Lower lobe of right lung (tissue), 2 donors: Measurements from ENCODE around the gene VSTM2B. TPM values are rescaled to one million over a fixed set of nuclear protein-coding genes. Genes with fewer than 3 reads are reported as not detected.

ENCODE experiments used
- ATAC-seq, 2 donors: fragments of 200-7000 bp; cut with Tn5 transposase; one replicate each; pipeline ENCODE4 v1.9.1; 2020 to 2022; ENCODE audit warnings: mild to moderate bottlenecking in 2 of 2, moderate library complexity in 2 of 2
- DNase-seq: peaks from one replicate; pipeline ENCODE4 v3.0.0-alpha.2; 2020
- H3K27ac ChIP-seq: fragments of 200-600 bp; one replicate; pipeline ENCODE4 v1.8.0; 2022
- H3K27me3 ChIP-seq: fragments of 200-600 bp; one replicate; pipeline ENCODE4 v1.8.0; 2022; ENCODE audit warnings: low read depth
- H3K36me3 ChIP-seq: fragments of 200-600 bp; one replicate; pipeline ENCODE4 v1.8.0; 2022; ENCODE audit warnings: mild to moderate bottlenecking
- H3K4me1 ChIP-seq: fragments of 200-600 bp; one replicate; pipeline ENCODE4 v1.8.0; 2022
- H3K4me3 ChIP-seq: fragments of 200-600 bp; one replicate; pipeline ENCODE4 v1.8.0; 2022; ENCODE audit warnings: mild to moderate bottlenecking
- H3K9me3 ChIP-seq: fragments of 200-600 bp; one replicate; pipeline ENCODE4 v1.8.0; 2022
- CTCF ChIP-seq: fragments of 200-600 bp; IDR thresholded peaks from one replicate; pipeline ENCODE4 v1.8.0; 2022; ENCODE audit warnings: antibody characterized with exemption, mild to moderate bottlenecking
- intact Hi-C: fragments of 100-400 bp; cut with DNase I; formaldehyde crosslinking; loops from one replicate; pipeline ENCODE4 v1.11.0; 2022
- total RNA-seq: library from RNA; stranded (reverse); fragmentation: NEBNext Ultra II Directional; extraction: Animal tissue kit (Norgen Biotek cat#: 25700); gene quantifications from one replicate; pipeline ENCODE4 v1.2.1, GENCODE V29; 2021
- donor health status: DM: no; HTN: yes; CAD: no; lungs with severe emphysema.

The VSTM2B gene
- total RNA-seq, 1 donor from 2014 or later, result not detected

GRCh38 chr19:29502581-29502850 is 23.3 kb upstream of the VSTM2B start:
- Histone ChIP-seq H3K27me3 (peaks cover 3% of the 10 kb centered on the region), H3K36me3 (no peaks in the 10 kb centered on the region), H3K4me1 (no peaks in the 10 kb centered on the region), H3K9me3 (no peaks in the 10 kb centered on the region), H3K4me3 (no peak overlapping the region), H3K27ac (no peak overlapping the region)
- no peak for DNase-seq
- no peak for ATAC-seq
- TF ChIP-seq CTCF, result no peak
- intact Hi-C loops, result no loop called here

- Histone ChIP-seq H3K9me3 (no peaks in the 10 kb centered on the region), H3K4me1 (no peaks in the 10 kb centered on the region), H3K36me3 (no peaks in the 10 kb centered on the region), H3K27ac (no peak overlapping the region), H3K4me3 (no peak overlapping the region), H3K27me3 (peaks cover 3% of the 10 kb centered on the region)
- no peak for TF ChIP-seq CTCF
- ATAC-seq, result no peak
- intact Hi-C loops, result no loop called here
- peak; percentile 6 for DNase-seq
Observed at GRCh38 chr19:29503140-29503758, 22.5 kb upstream of the VSTM2B start.

- peaks cover 3% of the 10 kb centered on the region for H3K27me3 ChIP-seq
- H3K36me3 ChIP-seq, result no peaks in the 10 kb centered on the region
- no peaks in the 10 kb centered on the region for H3K9me3 ChIP-seq
- H3K4me1 ChIP-seq, result no peaks in the 10 kb centered on the region
- ATAC-seq (no peak), DNase-seq (peak; percentile 21)
- no peak overlapping the region for H3K27ac ChIP-seq
- intact Hi-C loops, result no loop called here
- TF ChIP-seq CTCF, result no peak
- no peak overlapping the region for H3K4me3 ChIP-seq
Observed at GRCh38 chr19:29503785-29504184, 22.0 kb upstream of the VSTM2B start.

GRCh38 chr19:29504454-29504853 is 21.3 kb upstream of the VSTM2B start:
- ATAC-seq (no peak), DNase-seq (peak; percentile 16)
- H3K27ac ChIP-seq, result no peak overlapping the region
- H3K9me3 ChIP-seq, result no peaks in the 10 kb centered on the region
- no peak overlapping the region for H3K4me3 ChIP-seq
- H3K27me3 ChIP-seq, result peaks cover 3% of the 10 kb centered on the region
- no peaks in the 10 kb centered on the region for H3K4me1 ChIP-seq
- no peaks in the 10 kb centered on the region for H3K36me3 ChIP-seq
- TF ChIP-seq CTCF, result no peak
- intact Hi-C loops, result no loop called here

GRCh38 chr19:29505097-29505824 is 20.5 kb upstream of the VSTM2B start:
- Histone ChIP-seq H3K4me3 (no peak overlapping the region), H3K36me3 (no peaks in the 10 kb centered on the region), H3K4me1 (no peaks in the 10 kb centered on the region), H3K27me3 (no peaks in the 10 kb centered on the region), H3K27ac (no peak overlapping the region), H3K9me3 (no peaks in the 10 kb centered on the region)
- intact Hi-C loops, result no loop called here
- DNase-seq, result peak; percentile 16
- ATAC-seq, result no peak
- no peak for TF ChIP-seq CTCF
